Adrenal gland (tissue), 12 donors: Measurements from ENCODE around the gene DOCK6. TPM values are rescaled to one million over a fixed set of nuclear protein-coding genes. Genes with fewer than 3 reads are reported as not detected.

Experiments used
- DNase-seq, 7 donors: peaks; one replicate each; pipeline ENCODE4 v3.0.0-alpha.2; 2019 to 2020
- H3K27ac ChIP-seq, 5 donors: fragments of 200-600 bp; sonication (generic) in 4 of 5; 1 replicate in 3 of 5; 2 replicates in 2 of 5; pipeline versions ENCODE4 v1.5.1 to v1.8.0; 2016 to 2020; ENCODE audit warnings: mild to moderate bottlenecking in 1 of 5
- H3K27me3 ChIP-seq: fragments of 200-600 bp; 2 replicates; pipeline ENCODE4 v1.8.0; 2021
- H3K36me3 ChIP-seq, 2 donors: fragments of 200-600 bp; replicated peaks in 1 of 2; 1 replicate in 1 of 2; 2 replicates in 1 of 2; pipeline versions ENCODE4 v1.5.1 to v1.8.0; 2018 to 2022
- H3K4me1 ChIP-seq, 2 donors: fragments of 200-600 bp; replicated peaks in 1 of 2; 1 replicate in 1 of 2; 2 replicates in 1 of 2; pipeline versions ENCODE4 v1.5.1 to v1.8.0; 2018 to 2021
- H3K4me3 ChIP-seq, 4 donors: fragments of 200-600 bp; sonication (generic) in 3 of 4; one replicate each; pipeline ENCODE4 v1.5.1; 2016 to 2018
- H3K9me3 ChIP-seq, 3 donors: fragments of 200-600 bp; sonication (generic) in 1 of 3; replicated peaks in 1 of 3; 1 replicate in 2 of 3; 2 replicates in 1 of 3; pipeline versions ENCODE4 v1.5.1 to v1.8.0; 2016 to 2021
- POLR2A ChIP-seq, 2 donors: fragments of 450-650 bp; IDR thresholded peaks; one replicate each; pipeline ENCODE4 v1.6.1; 2017; ENCODE audit warnings: antibody characterized with exemption in 2 of 2, mild to moderate bottlenecking in 2 of 2, moderate library complexity in 1 of 2
- WGBS, 4 donors: extraction: QIAGEN DNeasy Blood & Tissue Kit in 2 of 4; methylation state at CpG; one replicate each; pipeline versions ENCODE4 v1.1.5 to v1.1.7; 2013 to 2017; 5-methylcytosine and 5-hydroxymethylcytosine counted together
- intact Hi-C, 2 donors: fragments of 100-400 bp; cut with DNase I; formaldehyde crosslinking; loops; one replicate each; pipeline versions ENCODE4 v1.14.1 to v1.15.0; 2022 to 2023
- polyA plus RNA-seq, 3 donors: library from polyadenylated mRNA; stranded (reverse); fragments of 200-250 nt in 2 of 3; fragments of 350-450 nt in 1 of 3; fragmentation: Illumina TruSeq in 1 of 3; extraction: RNeasy Lipid Tissue Mini Kit (QIAGEN cat#74804) in 1 of 3; gene quantifications; one replicate each; pipeline ENCODE4 v1.2.3, GENCODE V29; 2013 to 2014
- total RNA-seq, 9 donors: library from RNA; depleted of rRNA in 4 of 9; stranded (reverse); fragments of >200 nt in 4 of 9; fragments of 120-200 nt in 1 of 9; fragmentation: NEBNext Ultra II Directional in 1 of 9; extraction: Animal tissue kit (Norgen Biotek cat#: 25700) in 1 of 9; gene quantifications; one replicate each; pipeline versions ENCODE4 v1.1.0 to v1.2.4, GENCODE V29; 2013 to 2023
- TF ChIP-seq, protein P1 (sequence below), 6 experiments: fragments of 450-650 bp in 4 of 6; fragments of 200-600 bp in 2 of 6; sonication (generic) in 1 of 6; IDR thresholded peaks; 1 replicate in 5 of 6; 2 replicates in 1 of 6; pipeline versions ENCODE4 v1.5.1 to v1.8.0; 2016 to 2021; ENCODE audit warnings: antibody characterized with exemption in 6 of 6, mild to moderate bottlenecking in 2 of 6, moderate library complexity in 1 of 6
- donor health status: healthy with polysubstance abuse.
- donor health status: Bipolar disorder and iron deficiency.
- donor health status: DM: yes; HTN: yes; CAD: no.
- donor health status: DM: no; HTN: no; CAD: no.
- donor health status: DM: no; HTN: no; CAD: no.
- donor health status: DM: yes; HTN: yes; CAD: no.

Gene DOCK6
- total and polyA plus RNA-seq, 12 donors: 4.5 to 152 (median 38.3) TPM

DNA sequence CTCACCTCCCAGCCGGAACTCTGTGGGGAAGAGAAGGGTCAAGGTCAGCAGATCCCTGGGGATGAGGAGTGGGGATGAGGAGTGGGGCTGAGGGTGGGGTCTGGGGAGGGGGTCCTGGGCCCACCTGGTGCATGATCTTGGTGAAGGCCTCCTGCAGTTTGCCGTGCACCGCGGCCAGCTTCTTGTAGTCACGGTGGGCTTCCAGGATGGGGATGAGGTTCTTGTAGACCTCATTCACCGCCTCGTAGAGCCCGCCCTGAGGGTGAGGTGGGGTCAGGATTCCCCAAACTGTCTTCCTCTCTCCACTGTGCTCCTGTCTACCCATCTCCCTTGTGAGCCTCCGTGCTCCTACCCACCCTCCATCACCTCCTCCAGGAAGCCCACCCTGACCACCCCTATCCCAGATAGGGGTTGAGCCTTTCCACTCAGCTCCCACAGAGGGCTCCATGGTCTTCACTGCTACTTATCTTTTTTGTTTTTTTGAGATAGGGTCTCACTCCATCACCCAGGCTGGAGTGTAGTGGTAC is 58.2 kb downstream of the DOCK6 start:
- TF ChIP-seq, protein P1, sequence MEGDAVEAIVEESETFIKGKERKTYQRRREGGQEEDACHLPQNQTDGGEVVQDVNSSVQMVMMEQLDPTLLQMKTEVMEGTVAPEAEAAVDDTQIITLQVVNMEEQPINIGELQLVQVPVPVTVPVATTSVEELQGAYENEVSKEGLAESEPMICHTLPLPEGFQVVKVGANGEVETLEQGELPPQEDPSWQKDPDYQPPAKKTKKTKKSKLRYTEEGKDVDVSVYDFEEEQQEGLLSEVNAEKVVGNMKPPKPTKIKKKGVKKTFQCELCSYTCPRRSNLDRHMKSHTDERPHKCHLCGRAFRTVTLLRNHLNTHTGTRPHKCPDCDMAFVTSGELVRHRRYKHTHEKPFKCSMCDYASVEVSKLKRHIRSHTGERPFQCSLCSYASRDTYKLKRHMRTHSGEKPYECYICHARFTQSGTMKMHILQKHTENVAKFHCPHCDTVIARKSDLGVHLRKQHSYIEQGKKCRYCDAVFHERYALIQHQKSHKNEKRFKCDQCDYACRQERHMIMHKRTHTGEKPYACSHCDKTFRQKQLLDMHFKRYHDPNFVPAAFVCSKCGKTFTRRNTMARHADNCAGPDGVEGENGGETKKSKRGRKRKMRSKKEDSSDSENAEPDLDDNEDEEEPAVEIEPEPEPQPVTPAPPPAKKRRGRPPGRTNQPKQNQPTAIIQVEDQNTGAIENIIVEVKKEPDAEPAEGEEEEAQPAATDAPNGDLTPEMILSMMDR (IDR thresholded peaks at IDR 0.05): peak in 1 of 6 experiments; percentile 15
- no peak for TF ChIP-seq POLR2A (IDR thresholded peaks at IDR 0.05)
- 62 to 81% (median 68%) methylated on average over 4 to 9 of the region's 9 CpGs for WGBS, 4 donors
- peaks cover 18 to 33% of the 10 kb centered on the region in 2 donors for H3K4me1 ChIP-seq
- no peak overlapping the region for H3K4me3 ChIP-seq
- H3K36me3 ChIP-seq: no peaks in the 10 kb centered on the region
- intact Hi-C loops: loop anchor here (2.0 to 10.0 kb wide), 3 partner anchors 65 to 169 kb away; no protein-coding TSS in a partner anchor
- H3K27me3 ChIP-seq: no peaks in the 10 kb centered on the region
- H3K27ac ChIP-seq: peak overlapping the region in 4 of 5 donors; percentile 76 to 93 (median 90)
- no peaks in the 10 kb centered on the region for H3K9me3 ChIP-seq
- no peak for DNase-seq

DNA sequence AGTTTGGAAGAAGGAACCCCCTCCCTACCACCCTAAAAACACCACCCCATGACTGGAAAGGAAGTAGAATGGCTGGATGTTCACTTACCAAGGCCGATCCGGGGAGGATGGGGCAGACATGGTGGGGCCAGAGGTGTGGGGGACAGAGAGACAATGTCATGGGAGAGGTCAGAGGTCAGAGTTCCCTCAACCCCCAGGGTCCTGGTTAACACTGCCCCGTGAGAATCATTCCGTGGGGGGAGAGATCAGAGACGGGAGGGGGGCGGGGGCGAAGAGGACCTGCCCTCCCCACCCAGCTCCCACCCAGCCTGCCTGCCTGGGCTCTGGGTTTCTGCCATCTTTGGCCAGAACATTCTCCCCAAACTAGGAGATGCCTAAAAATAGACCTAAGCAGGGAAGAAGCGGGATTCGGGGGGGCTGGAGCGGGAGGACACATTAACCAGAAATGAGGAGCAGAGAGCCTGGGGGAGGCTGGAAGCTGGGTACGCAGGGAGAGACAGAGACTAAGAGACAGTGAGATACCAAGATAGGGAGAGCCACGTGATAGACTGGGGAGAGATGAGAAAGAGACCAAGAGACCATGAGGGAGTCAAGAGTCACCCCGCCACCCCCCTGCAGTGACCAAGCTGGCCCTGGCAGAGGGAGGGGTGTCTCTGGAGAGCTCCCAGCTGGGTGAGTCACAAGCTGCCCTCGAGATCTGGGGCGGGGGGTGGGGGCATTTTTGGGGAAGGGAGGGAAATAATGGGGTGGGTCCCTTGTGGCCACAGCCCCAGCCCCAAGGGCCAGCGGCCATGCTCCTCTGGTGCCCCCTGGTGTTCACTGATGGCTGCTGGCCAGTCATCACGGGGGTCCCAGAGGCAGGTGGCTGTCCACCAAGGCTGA is 58.9 kb downstream of the DOCK6 start:
- H3K27ac ChIP-seq: peak overlapping the region in 4 of 5 donors; percentile 76 to 93 (median 90)
- no peak overlapping the region for H3K4me3 ChIP-seq
- no peaks in the 10 kb centered on the region for H3K36me3 ChIP-seq
- TF ChIP-seq POLR2A (IDR thresholded peaks at IDR 0.05): peak in 1 of 2 donors; percentile 51
- TF ChIP-seq, protein P1 (IDR thresholded peaks at IDR 0.05): peak; percentile 79 to 91 (median 84)
- H3K27me3 ChIP-seq: no peaks in the 10 kb centered on the region
- peak; percentile 88 to 96 (median 95) for DNase-seq
- H3K9me3 ChIP-seq: no peaks in the 10 kb centered on the region
- H3K4me1 ChIP-seq: peaks cover 20 to 40% of the 10 kb centered on the region in 2 donors
- intact Hi-C loops: loop anchor here (2.0 to 10.0 kb wide), 3 partner anchors 65 to 169 kb away; no protein-coding TSS in a partner anchor
- 15 to 25% (median 19%) methylated on average over 13 to 17 of the region's 17 CpGs for WGBS, 4 donors

DNA sequence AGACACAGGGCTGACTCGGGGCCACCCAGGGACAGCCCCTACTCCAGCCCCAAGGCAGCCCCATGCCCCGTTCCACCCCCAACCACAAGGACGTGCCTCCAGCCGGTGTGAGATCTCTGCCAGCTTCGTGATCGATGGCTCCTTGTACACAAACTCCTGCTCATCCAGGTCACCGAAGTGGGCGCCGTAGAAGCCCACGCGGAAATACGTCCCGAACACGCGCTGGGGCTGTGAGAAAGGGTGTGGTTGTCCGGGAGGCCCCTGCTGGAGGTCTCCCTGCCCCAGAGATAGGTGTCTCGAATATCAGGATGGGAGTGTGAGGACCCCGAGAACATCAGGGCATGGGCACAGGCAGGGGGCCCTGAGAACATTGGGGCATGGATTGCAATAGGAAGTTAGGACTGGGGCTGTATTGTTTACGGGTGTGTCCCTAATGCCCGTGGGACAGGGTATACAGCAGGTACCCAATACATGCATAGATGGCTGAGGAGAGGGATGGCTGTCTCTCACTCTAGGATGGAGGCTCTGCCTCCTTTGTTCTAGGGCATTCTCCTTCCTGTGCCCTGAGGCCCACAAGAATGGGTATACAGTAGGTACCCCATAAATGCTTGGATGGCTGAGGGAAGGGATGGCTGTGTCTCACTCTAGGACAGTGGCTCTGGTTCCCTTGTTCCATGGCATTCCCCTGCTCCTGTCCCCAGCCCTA is 59.7 kb downstream of the DOCK6 start:
- 78 to 89% (median 85%) methylated on average over 20 of the region's 20 CpGs for WGBS, 4 donors
- Histone ChIP-seq H3K4me1 (peaks cover 27 to 46% of the 10 kb centered on the region in 2 donors), H3K36me3 (no peaks in the 10 kb centered on the region), H3K27me3 (no peaks in the 10 kb centered on the region), H3K9me3 (no peaks in the 10 kb centered on the region), H3K27ac (peak overlapping the region in 4 of 5 donors; percentile 76 to 93 (median 90)), H3K4me3 (no peak overlapping the region)
- intact Hi-C loops: loop anchor here (5.0 to 10.0 kb wide), 2 partner anchors 65 to 168 kb away; no protein-coding TSS in a partner anchor
- TF ChIP-seq, protein P1 (IDR thresholded peaks at IDR 0.05): no peak
- no peak for DNase-seq

DNA sequence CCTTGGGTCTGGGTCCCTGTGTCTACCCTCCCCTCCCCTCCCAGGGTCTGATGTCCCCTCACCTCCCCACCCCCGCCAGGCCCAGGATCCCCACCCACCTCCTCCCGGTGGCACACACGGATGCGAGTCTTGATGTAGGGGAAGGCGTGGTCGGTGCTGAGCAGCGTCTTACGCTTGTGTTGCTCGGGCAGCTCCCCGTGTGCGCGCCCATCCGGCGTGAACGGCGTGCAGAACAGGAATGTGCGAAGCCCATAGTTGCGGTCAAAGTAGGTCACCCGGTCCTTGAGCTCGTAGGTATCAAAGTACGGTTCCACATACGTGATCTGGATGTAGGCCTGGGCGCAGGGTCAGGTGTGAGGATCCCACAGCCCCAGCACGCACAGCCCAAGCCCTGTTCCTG is 60.5 kb downstream of the DOCK6 start:
- intact Hi-C loops: loop anchor here (5.0 to 10.0 kb wide), 2 partner anchors 64 to 167 kb away; no protein-coding TSS in a partner anchor
- H3K4me3 ChIP-seq: no peak overlapping the region
- no peak for TF ChIP-seq POLR2A (IDR thresholded peaks at IDR 0.05)
- TF ChIP-seq, protein P1 (IDR thresholded peaks at IDR 0.05): no peak
- no peaks in the 10 kb centered on the region for H3K27me3 ChIP-seq
- H3K36me3 ChIP-seq: no peaks in the 10 kb centered on the region
- H3K27ac ChIP-seq: no peak overlapping the region
- WGBS, 4 donors: 92 to 100% (median 95%) methylated on average over 1 to 24 of the region's 24 CpGs
- H3K4me1 ChIP-seq: peaks cover 27 to 46% of the 10 kb centered on the region in 2 donors
- no peaks in the 10 kb centered on the region for H3K9me3 ChIP-seq
- DNase-seq: no peak
